ENCODE data around the gene OLA1.

- TF ChIP-seq ZNF432 (CRISPR knock-in tag; IDR thresholded peaks at IDR 0.05; ENCODE audit: borderline replicate concordance) (no peak), MXD4 (CRISPR knock-in tag; IDR thresholded peaks at IDR 0.05) (no peak), GABPA (IDR thresholded peaks at IDR 0.05; ENCODE audit: low read depth, low read length) (no peak), GABPA (CRISPR knock-in tag; IDR thresholded peaks at IDR 0.05; ENCODE audit: low read depth) (no peak), CTCF (CRISPR knock-in tag; IDR thresholded peaks at IDR 0.05) (no peak), HHEX (CRISPR knock-in tag; IDR thresholded peaks at IDR 0.05) (no peak), PRPF4 (IDR thresholded peaks at IDR 0.05; ENCODE audit: low read depth, low read length, poor library complexity, severe bottlenecking) (no peak), ZZZ3 (CRISPR knock-in tag; IDR thresholded peaks at IDR 0.05; ENCODE audit: borderline replicate concordance) (no peak), ELF4 (CRISPR knock-in tag; IDR thresholded peaks at IDR 0.05; ENCODE audit: borderline replicate concordance) (no peak), JUNB (CRISPR knock-in tag; IDR thresholded peaks at IDR 0.05; ENCODE audit: borderline replicate concordance) (no peak), ZNF574 (CRISPR knock-in tag; IDR thresholded peaks at IDR 0.05) (no peak)
- TF ChIP-seq, protein P1, sequence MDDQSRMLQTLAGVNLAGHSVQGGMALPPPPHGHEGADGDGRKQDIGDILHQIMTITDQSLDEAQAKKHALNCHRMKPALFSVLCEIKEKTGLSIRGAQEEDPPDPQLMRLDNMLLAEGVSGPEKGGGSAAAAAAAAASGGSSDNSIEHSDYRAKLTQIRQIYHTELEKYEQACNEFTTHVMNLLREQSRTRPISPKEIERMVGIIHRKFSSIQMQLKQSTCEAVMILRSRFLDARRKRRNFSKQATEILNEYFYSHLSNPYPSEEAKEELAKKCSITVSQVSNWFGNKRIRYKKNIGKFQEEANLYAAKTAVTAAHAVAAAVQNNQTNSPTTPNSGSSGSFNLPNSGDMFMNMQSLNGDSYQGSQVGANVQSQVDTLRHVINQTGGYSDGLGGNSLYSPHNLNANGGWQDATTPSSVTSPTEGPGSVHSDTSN (CRISPR knock-in tag; IDR thresholded peaks at IDR 0.05; ENCODE audit: borderline replicate concordance): no peak
These were observed 56.8 kb downstream of the OLA1 start for GRCh38 chr2:174191342-174192074.

Measured in HepG2 (cell line).